LHCN-M2 (cell line): ENCODE data around the gene ARHGEF5. TPM values are rescaled to one million over a fixed set of nuclear protein-coding genes. Genes with fewer than 3 reads are reported as not detected.
"Not testable (repeated sequence)": the region's sequence is repeated elsewhere in the genome, so short reads cannot be mapped to it uniquely, and the experiment has no call there.

ENCODE experiments used
- DNase-seq: peaks from one replicate; pipeline ENCODE4 v3.0.0-alpha.2; 2012; ENCODE audit warnings: low read depth
- polyA plus RNA-seq: library from polyadenylated mRNA; unstranded; fragments of >200 nt; gene quantifications from one replicate; pipeline ENCODE4 v1.2.1, GENCODE V29; 2012; ENCODE audit warnings: missing spikeins
- total RNA-seq: library from RNA; depleted of rRNA; stranded (reverse); fragments of >200 nt; gene quantifications from 2 replicates; pipeline ENCODE4 v1.2.3, GENCODE V29; 2014; rRNA removed

The ARHGEF5 gene
- 1.3 and 1.5 TPM in 2 replicates for total RNA-seq
- polyA plus RNA-seq, result 2.7 TPM

- not testable (repeated sequence) for DNase-seq
Observed at GRCh38 chr7:144355176-144355822, at the start of gene ARHGEF5. ARHGEF5 (plus strand) TSS chr7:144355402; CDS start chr7:144362670, 7,268 bp downstream.

GRCh38 chr7:144309702-144310101 is 45.5 kb upstream of the ARHGEF5 start:
- DNase-seq, result not testable (repeated sequence)

GRCh38 chr7:144311218-144311617 is 44.0 kb upstream of the ARHGEF5 start:
- not testable (repeated sequence) for DNase-seq

GRCh38 chr7:144311872-144312469 is 43.2 kb upstream of the ARHGEF5 start, which contains the start of gene OR2A1:
OR2A1 (plus strand) TSS chr7:144312419; CDS start chr7:144318125, 5,706 bp downstream.
- DNase-seq, result not testable (repeated sequence)

- DNase-seq, result not testable (repeated sequence)
Observed at GRCh38 chr7:144317537-144317936, 37.7 kb upstream of the ARHGEF5 start.

- DNase-seq, result not testable (repeated sequence)
Observed at GRCh38 chr7:144319547-144319946, 35.7 kb upstream of the ARHGEF5 start.

GRCh38 chr7:144321677-144322206 is 33.5 kb upstream of the ARHGEF5 start:
- DNase-seq, result not testable (repeated sequence)

- DNase-seq, result not testable (repeated sequence)
Observed at GRCh38 chr7:144323359-144323758, 31.8 kb upstream of the ARHGEF5 start.

GRCh38 chr7:144325868-144326267 is 29.3 kb upstream of the ARHGEF5 start:
- DNase-seq, result not testable (repeated sequence)

- not testable (repeated sequence) for DNase-seq
Observed at GRCh38 chr7:144330044-144330443, 25.2 kb upstream of the ARHGEF5 start.

GRCh38 chr7:144331221-144331995 is 23.8 kb upstream of the ARHGEF5 start:
- DNase-seq, result not testable (repeated sequence)

GRCh38 chr7:144331996-144332288 is 23.3 kb upstream of the ARHGEF5 start:
- DNase-seq, result not testable (repeated sequence)

GRCh38 chr7:144348625-144349024 is 6.6 kb upstream of the ARHGEF5 start:
- not testable (repeated sequence) for DNase-seq

- not testable (repeated sequence) for DNase-seq
Observed at GRCh38 chr7:144351667-144352066, 3.5 kb upstream of the ARHGEF5 start.

- not testable (repeated sequence) for DNase-seq
Observed at GRCh38 chr7:144356185-144356584, 983 bp downstream of the ARHGEF5 start.

GRCh38 chr7:144356860-144357259 is 1.7 kb downstream of the ARHGEF5 start:
- not testable (repeated sequence) for DNase-seq

GRCh38 chr7:144362061-144362460 is 6.9 kb downstream of the ARHGEF5 start:
- not testable (repeated sequence) for DNase-seq

- DNase-seq, result not testable (repeated sequence)
Observed at GRCh38 chr7:144365523-144365922, 10.3 kb downstream of the ARHGEF5 start.

- DNase-seq, result not testable (repeated sequence)
Observed at GRCh38 chr7:144367250-144367649, 12.0 kb downstream of the ARHGEF5 start.

GRCh38 chr7:144369221-144369620 is 14.0 kb downstream of the ARHGEF5 start:
- not testable (repeated sequence) for DNase-seq

GRCh38 chr7:144378651-144379050 is 23.4 kb downstream of the ARHGEF5 start:
- DNase-seq, result peak; percentile 9
